Non-pigmented ciliary epithelial cell (primary cell): ENCODE results near the gene MED17.

ENCODE experiments used
- DNase-seq: peaks from one replicate; pipeline ENCODE4 v3.0.0-alpha.2; 2010; ENCODE audit warnings: low read depth

MED17 gene

DNA sequence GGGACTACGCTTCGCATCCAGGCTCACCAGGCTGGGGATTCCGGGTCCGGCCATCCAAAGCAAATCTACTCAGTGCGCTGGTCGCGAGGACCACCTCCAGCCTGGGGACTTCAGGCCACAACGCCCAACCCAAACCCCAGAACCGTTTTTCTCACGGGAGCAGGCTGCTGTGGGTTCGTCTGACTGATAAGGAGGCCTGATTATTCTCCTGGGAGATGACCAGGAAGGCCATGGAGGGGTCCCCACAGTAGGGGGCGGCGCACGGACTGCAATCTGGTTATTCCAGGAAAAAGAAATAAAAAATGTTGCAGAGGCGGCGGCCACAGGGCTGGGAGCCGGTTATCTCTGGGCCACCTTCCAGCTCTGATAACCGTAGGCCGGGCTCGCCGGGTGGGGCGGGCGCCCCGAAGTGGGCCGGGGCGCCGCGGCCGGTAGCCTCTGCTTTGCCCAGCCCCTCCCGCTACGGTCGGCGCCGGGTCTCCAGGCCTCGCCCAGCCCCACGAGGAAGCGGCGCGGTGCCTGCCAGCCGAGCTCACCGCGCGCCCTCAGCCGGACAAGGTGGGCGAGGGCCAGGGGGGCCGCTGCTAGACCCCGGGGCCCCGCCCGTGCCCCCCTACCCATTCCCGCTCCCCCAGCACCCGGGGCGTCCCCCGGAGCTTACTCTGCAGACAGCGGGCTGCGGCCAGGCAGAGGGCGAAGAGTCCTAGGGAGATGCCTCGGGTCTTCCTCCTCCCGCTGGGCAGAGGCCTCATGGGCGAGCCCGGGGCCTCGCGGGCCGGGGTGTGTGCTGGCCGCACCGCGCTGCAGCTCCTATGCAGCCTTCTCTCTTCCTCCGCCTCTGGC, 65.9 kb downstream of the MED17 start:
- DNase-seq = no peak

GRCh38 chr11:93850594-93851018, 66.5 kb downstream of the MED17 start, which contains the start of gene VSTM5:
VSTM5 (minus strand) TSS chr11:93850618; CDS start chr11:93850502, 116 bp downstream.
- no peak for DNase-seq

DNA sequence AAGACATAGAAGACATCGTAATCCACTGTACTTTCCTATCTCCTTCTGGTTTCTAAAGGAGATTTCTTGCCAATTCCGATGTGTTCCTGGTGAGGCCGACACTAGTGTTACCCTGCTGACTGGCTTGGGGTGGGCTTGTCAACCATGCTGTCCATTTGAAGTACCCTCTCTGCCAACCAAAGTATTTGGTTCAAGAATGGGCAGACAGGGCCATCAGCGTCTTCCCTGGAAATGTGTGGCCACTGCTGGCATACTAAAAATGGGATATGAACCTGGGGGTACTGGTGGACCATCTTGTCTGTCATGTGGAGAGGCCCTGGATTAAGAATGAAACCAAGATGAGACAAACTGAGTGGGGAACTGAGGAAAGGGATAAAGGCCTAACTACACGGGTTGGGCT, 68.2 kb downstream of the MED17 start:
- DNase-seq = no peak

- no peak for DNase-seq
These were observed 73.5 kb downstream of the MED17 start for GRCh38 chr11:93857413-93858120.

DNA sequence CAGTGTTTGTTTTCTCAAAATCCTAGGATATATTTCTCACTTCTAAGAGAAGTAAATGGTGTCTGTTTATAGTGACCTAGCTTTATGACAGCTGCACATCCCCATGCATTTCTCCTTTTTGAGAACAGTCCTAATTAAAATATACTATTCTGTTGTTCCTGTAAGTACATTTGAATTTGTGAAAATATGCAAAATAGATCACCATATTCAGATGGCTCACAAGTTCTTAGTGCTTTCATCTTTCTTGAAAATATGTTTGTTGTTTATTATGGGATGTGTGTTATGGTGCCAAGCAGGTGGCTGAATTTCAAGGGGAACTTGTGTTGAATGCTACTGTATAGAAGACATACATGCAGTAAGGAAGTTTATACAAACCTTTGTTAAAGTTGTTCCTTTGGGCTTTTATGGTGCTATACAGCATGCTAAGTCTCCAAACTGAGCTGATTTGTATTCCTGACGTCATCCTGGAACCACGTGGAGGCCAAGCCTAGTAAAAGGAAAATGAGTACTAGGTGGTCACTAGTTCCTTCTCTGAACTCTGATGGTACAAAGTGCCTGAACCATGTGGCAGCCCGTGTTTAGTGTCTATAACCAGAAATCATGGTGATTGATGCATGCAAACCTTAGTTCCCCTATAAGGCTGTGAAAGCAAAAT, 74.2 kb downstream of the MED17 start:
- no peak for DNase-seq

- DNase-seq = no peak
These were observed 77.7 kb downstream of the MED17 start for GRCh38 chr11:93861808-93862207.
